Measurements from ENCODE around the gene GOLIM4.

Gene GOLIM4

DNA sequence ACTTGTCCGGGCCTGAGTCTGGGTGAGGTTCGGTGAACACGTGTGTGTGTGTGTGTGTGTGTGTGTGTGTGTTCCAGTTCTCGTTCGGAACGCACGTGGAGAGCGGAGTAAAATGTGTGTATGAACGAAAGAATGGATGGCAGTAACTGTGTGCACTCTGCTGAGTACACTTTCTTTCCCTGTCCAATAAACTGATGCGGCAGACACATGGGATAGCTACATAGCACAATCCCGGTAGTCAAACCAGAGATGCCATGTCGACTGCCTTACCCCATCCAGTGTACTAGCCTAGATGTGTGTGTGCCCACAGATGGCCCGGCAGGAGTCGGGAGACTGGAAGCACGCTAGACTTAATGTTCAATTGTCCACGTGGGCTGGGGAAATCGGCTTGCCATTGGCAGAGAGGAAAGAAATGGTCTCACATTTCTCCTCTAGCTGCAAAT is 507 bp upstream of the GOLIM4 start:
- FAIRE-seq: no peak

DNA sequence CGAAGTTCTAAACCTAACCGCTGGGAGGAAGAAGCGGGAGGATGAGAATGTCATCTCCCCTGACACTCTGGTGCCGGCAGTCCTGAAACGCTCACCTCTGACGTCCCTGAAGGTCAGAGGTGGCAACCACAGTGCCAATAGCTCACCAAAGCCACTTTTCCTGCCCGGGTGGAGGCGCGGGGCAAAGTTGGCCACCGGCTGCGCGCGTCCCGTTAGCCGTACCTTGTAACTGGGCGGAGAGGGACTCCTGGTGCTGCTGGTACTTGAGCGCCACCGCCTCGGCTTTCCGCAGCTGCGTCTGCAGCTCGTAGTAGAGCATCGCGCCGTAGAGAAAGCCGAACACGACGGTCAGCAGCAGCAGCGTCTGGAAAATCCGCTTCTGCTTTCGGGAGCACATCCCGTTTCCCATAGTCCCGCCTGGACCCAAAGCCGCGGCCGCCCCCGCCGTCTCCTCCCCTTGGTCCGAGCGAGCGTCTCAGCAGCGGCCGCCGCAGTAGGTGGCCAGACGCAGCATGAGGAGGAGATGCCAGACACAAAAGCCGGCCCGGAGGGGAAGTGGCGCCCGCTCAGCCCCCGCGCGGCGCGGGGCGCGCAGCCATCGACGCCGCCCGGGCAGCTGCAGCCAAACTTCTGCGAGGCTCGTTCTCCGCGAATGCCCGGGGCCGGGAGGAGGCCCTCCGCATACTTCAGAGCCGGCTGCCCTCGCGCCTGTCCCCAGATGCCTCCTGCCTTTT is 680 bp downstream of the GOLIM4 start:
- no peak for FAIRE-seq

DNA sequence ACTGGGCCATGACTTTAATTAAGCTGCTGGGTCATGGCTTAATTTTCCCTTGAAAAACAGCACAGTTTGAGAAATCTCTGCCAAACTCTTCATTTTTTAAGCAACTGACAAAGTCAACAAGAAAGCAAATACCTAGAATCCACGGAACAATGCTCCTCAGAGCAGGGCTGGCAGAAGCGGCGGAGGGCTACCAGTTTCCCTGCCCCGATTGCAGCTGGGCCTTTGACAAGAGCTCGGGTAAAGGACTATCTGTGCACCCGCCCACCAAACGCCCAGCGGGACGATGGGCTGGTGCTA is 1.2 kb downstream of the GOLIM4 start:
- no peak for FAIRE-seq

DNA sequence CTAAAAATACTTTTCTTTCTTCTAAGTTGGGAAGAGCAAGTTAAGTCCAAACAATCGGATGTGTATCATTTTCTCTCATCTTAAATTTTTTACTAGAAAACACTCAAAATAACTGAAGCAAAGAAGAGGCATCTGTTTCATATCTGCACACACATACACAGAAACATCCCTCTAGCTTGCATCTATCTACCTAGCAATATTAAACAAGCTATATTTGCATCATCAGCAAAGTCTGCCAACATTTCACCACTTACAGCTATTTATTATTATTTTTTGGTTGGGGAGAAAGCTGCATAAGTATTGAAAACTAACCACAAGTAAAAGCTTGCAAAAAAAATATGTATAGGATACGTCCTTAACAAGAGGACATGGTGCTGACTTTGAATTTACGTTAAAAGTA is 1.9 kb downstream of the GOLIM4 start:
- no peak for FAIRE-seq

DNA sequence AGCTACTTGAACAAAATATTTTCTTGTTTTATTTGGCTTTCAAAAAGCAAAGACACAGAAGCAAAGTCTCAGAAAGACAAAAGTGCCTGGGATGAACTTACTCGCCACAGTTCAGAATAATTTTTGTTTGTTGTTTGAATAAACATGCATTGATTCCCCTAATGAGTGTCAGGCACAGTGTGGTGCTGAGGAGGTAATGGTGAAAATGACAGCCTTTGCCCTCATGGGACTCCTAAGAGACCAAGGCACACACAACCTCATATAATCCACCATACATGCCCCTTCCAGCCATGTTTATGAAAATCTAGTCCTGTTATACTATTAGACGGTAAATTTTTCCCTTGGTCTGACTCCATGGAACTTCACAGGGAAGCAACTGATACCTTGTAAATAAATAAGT is 2.5 kb downstream of the GOLIM4 start:
- no peak for FAIRE-seq

DNA sequence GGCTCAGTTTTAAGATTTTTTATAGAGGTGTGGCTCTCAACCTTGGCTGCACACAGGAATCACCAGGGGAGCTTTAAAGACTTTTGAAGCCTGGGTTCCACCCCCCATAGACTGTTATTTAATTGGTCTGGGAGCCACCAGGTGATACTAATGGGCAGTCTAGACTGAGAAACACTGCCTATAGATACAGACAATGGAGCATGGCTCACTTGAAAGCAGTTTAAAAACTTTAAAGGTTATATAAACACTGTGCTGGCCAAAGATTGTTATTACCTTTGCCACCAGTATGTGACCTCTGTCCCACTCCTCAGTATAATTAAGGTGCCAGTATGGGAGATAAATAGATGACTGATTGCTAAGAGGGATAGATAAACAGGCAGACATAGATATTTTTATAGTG is 3.8 kb downstream of the GOLIM4 start:
- FAIRE-seq: no peak

DNA sequence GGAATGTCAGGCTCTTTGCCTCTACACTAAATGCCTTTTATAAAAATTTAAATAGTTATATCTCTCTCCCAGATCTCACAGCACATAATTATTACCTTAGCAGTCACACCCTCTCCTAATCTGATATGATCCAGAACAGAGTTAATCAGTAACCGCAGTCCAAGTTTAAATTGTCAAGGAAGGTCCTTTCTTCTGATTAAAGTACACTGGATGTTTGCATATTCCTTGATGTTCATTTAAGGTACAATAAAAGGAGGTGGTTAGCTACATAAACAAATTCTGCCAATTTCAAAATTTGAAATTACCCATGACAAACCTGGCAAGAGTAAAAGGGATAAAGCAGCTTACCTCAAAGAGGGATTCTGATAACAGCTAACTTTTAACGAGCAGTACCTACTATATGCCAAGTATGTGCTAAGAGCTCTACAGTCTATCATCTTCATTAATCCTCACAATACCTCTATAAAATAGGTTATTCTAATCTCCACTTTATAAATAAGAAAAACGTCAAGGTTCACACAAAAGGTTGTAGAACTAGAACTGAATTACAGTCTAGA is 4.3 kb downstream of the GOLIM4 start:
- FAIRE-seq: peak; percentile 65

DNA sequence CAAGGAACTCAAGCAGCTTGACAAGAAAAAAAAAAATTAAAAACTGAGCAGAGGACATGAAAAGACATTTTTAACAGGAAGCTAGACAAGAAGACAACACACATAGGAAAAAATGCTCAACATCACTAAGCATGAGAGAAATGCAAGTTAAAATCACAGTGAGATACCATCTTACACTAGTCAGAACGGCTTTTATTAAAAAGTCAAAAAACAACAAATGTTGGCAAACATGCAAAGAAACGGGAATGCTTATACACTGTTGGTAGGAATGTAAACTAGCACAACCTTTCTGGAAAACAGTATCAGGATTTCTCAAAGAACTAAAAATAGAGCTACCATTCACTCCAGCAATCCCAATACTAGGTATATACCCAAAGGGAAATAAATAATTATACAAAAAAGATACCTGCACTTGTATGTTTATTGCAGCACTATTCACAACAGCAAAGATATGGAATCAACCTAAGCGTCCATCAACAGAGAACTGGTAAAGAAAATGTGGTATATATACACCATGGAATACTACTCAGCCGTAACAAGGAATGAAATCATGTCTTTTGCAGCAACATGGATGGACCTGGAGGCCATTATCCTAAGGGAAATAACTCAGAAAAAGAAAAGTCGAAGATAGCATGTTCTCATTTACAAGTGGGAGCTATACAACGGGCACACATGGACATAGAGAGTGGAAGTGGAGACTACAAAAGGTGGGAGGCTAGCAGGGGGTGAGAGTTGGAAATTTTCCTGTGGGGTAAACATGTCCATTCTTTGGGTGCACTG is 5.2 kb downstream of the GOLIM4 start:
- FAIRE-seq: no peak

DNA sequence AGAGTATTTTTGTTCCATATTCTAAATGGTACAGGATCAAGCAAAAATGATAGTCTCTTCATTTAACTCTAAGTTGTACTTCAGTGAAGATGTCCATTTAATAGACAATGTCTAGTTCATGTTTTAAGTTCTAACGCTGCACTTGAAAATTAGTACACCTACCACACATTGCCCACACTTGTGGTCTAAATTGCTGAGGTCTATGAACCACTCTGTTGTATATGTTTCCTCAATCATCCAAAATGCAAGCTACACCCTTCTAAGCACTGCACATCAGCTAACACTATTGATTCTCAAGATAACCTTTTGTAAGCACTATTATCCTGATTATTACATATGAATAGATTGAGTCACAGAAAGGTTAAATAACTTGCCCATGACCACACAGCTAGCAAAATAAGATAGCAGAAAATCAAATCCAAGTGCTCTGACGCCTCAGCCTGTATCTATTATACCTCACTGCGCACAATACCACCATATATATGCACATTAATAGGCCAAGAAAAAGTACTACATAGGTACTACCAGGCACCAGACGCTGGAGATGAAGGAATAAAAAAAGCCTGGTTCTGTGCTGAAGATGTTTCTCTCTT is 6.4 kb downstream of the GOLIM4 start:
- FAIRE-seq: no peak

DNA sequence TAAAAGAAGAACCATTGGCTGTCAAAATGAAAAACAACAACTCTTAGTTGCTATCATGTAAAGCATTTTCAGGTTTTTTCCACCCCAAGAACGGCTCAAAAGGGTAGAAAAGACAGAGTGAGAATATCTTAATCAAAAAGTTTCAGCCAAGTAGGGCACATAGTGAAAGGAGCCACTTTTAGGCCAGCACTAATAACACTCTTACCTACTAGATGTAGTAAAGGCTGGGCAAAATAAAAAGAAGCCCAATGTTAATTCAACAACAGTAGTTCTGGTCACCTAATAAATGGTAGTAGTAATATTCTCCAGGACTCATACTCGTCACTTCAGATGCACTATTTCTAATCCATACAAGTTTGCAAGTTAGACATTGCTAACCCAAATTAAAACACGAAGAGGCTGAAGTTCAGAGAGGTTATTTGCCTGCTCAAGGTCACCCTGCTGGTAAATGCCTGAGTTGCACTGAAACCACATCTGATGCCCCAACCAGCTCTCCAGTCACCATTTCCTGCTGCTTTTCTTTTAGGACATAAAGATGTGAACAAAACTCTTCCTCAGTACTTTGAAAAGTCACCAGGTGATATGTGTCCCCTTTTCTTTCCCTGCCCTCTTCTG is 7.5 kb downstream of the GOLIM4 start:
- FAIRE-seq: no peak

DNA sequence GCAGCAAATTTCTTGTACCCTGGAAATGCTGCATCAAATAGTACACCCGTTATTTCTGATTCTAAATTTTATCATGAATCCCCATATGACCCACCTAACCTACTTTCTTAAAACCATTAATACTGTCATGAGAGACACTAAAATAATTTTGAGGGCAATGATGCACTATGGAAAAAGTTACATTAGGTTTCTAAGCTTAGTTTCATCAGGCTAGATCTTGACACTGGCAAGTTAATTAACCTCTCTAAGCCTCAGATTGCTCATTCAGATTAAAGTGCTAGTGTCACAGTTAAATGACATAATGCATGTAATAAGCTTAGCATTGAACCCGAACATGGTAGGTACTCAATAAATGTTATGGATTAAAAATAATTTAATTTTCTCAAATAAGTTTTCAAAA is 8.2 kb downstream of the GOLIM4 start:
- no peak for FAIRE-seq

DNA sequence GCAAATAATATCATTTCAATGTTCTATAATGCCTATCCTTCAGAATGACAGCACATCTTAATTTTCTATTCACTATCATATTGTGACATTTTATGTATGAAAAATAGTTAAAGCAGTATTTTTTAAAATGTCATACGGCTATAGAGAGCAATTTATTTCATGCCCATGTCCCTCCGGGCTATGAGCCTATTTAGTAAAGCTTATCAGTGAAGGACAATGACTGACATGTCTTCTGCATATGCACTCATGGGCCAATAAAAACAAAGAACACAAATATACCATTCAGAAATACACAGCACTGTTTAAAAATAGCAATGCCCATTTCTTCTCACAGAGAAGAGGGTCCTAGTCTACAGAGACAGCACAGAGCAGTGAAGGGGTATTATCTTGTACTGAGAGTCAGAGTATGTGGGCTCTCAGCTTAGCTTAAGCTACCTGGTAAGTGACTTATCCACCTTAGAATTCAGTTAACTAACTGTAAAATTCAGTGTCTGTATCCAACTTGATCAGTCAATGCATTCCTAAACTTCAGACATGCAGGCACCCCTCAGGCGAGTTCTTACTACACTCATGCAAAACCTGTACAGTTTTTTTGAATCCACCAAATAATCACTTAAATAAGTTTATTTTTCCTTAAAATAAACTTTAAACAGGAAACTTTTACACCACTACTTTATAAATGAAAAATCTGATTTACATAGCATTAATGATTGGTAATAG is 9.0 kb downstream of the GOLIM4 start:
- FAIRE-seq: no peak

DNA sequence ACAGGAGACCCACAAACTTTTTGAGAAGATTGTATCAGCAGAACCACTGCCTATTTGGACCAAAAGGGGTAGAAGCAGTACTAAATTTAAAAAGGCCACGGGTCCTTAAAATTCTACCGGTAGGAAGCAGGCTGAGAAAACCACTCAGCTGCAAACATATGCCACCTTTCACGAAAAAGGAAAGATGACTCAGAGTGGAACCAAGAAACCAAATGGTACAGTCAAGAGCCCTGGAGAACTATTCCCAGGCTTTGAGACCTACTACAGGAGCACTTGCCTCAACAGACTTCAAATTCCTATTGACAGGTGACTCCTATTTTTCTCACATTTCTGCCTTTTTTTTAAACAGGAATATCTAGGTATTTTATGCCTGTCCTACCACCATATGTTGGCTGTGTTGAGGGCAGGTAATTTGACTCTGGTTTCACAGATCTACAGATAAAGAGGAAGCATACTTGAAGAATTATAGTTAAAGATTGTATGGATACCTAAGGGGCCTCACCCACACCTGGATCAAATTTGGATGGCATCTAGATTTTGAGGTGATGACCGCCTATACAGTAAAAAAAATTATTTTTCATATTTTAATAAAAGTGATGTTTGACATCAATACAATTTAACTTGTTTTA is 10.1 kb downstream of the GOLIM4 start:
- FAIRE-seq: no peak

DNA sequence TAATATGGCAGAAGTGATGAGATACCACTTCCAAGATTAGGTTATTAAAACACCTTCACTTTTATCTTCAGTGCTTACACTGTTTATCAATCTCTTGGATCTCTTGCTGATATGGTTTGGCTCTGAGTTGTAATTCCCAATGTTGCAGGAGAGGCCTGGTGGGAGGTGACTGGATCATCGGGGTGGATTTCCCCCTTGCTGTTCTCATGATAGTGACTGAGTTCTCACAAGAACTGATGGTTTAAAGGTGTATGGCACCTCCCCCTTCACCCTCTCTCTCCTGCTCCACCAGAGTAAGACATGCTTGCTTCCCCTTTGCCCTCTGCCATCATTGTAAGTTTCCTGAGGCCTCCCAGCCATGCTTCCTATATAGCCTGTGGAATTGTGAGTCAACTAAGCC is 11.8 kb downstream of the GOLIM4 start:
- no peak for FAIRE-seq

DNA sequence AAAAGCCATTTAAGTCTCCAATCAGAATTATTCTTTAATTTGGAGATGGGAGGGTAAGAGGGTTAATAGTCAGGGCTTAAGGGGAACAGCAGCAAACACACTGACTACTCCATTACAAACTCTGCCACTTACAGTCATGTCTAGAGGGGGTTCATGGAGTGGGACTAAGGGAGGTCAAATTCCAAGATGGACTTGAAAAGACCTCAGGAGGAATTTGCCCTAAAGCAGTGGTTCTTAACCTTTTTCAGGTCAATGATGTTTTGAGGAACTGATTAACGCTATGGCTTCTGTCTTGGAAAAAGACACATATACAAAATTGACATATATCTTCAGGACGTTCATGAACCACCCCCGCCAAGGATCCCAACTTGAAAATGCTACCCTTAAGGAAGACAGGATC is 13.9 kb downstream of the GOLIM4 start:
- no peak for FAIRE-seq

DNA sequence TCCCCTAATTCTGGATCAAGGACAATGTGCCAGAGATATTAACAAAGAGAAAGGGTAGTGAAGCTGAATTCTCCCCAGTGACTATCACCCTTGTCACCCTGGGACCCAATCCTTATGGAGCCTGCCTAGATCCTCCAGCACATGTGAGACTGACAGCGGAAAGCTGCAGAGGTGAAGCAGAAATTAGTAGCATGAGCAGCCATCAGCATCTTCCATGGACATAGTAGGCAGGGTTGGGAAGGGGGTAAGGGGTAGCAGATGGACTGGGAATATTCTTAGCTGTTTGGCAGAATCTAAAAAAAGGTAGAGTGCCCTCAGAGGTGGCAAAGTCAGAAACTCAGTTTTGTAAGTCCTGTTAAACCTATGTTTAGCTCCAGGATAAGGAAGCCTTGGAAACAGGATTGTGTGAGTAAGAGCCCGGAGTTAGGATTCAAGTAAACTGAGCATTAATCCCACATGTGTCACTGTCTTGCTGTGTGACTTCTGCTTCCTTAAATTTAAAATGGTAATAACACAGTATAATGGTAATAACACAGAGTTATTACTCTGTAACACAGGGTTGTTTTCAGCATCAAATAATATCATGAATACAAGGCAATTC is 14.5 kb downstream of the GOLIM4 start:
- FAIRE-seq: no peak

DNA sequence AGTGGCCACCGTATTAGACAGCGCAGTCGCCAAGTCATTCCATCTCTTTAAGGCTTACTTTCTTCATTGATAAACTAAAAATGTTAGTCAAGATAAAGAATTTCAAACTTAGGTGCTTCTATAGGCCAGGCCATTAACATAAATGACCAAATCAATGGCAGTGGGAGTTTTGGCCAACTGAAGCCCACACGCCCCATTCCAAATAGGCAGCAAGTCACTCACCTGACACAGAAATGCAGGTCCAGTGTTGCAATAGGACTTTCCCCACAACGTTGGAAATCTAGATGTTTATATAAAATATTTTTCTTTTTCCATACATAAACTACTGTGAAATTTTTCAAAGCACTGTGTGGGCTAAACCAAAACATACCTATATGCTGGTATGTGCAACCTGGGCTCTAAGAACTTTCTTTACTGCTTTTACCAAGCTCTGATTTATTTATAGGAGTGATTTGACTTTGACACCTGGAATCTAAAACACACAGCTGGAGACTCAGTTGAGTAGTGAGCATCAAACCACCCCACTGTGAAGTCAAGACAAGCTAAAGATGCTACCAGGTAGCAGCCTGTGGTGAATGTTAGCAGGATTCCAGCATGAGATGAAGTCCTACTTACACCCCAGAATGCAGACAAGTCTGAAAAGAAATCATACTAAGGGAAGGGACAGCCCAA is 15.1 kb downstream of the GOLIM4 start:
- no peak for FAIRE-seq

DNA sequence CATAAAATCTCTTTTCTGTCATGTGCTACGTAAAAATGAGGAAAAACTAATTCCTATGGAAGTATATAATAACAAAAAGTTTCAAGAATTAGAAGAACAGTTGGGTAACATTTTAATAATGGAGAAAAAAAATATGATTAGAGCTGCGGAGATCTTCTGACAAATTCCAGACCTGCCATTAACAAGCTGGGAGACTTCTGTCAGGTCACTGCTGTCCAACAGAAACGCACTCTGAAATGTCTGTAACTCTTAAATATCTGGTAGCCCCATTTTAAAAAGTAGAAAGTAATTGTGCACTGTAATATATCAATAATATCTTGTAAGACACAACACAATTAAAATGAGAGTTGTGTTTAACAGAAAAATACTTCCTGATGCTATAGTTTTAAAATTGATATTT is 15.7 kb downstream of the GOLIM4 start:
- no peak for FAIRE-seq

DNA sequence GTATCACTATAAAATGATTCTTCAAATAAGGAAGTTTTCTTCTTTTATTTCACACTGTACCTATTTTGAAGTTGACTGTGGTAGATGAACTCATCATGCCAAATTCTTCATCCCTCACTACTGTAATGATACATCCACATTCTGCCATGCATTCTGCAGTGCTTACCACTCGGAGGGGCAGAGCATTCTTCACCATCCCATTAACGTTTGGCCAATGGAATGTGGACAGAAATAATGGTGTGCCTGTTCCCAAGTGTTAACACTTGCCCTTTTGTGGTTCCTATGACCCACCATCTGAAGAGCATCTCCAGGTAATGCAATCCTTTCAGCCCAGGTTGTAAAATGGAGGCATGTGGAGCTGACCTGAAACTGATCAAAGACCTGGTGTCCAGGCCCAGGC is 18.6 kb downstream of the GOLIM4 start:
- FAIRE-seq: no peak

DNA sequence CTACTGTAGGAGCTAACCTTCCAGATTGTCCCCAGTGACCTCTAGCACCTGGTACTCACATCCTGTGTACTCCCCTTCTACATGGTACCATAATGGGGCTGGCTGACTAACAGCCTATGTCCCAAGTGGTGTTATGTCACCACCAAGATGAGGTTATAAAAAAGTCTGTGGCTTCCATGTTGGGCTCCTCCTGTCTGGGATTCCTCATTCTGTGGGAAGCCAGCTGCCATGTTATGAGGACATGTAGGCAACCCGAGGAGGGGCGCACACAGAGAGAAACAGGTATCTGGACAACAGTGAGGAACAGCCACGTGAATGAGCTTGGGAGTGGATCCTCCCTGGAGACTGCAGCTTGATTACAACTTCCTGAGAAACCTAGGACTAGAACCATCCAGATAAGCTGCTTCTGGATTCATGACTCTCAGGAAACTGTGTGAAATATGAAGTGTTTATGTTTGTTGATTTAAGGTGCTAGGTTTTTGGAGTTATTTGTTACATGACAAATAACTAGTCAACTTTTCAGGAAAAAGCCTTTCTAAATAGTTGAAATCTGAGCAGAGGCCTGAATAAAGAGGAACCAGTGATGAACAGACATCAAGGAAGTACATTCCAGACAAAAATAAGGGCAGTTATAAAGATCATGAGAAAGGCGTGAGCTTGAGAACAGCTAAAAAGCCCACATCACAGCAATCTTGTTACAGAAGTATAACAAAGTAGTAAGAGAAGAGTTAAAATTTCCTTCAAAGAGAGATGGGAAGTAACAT is 21.7 kb downstream of the GOLIM4 start:
- no peak for FAIRE-seq

DNA sequence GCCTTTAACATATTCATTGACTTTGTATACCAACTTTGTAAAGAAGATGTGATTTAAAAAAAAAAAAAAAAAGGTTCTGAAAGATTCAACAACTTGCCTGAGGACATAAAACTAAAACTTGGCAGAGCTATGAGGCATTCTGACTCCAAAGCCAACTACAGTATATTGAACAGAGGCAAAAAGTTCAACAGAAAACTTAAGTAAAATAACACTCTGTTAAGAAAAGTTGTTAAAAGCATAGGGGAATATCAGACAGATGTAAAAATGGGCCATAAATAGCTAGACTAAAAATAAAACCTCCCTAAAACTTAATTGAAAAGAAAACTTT is 23.4 kb downstream of the GOLIM4 start:
- FAIRE-seq: no peak
